Measurements from ENCODE around the gene MED15. TPM values are rescaled to one million over a fixed set of nuclear protein-coding genes. Genes with fewer than 3 reads are reported as not detected.

MED15 gene
- total RNA-seq, 3 donors from 2014 or later (not counting 1 experiment from before 2014, with no cell fraction given): 269 to 291 (median 270) TPM

DNA sequence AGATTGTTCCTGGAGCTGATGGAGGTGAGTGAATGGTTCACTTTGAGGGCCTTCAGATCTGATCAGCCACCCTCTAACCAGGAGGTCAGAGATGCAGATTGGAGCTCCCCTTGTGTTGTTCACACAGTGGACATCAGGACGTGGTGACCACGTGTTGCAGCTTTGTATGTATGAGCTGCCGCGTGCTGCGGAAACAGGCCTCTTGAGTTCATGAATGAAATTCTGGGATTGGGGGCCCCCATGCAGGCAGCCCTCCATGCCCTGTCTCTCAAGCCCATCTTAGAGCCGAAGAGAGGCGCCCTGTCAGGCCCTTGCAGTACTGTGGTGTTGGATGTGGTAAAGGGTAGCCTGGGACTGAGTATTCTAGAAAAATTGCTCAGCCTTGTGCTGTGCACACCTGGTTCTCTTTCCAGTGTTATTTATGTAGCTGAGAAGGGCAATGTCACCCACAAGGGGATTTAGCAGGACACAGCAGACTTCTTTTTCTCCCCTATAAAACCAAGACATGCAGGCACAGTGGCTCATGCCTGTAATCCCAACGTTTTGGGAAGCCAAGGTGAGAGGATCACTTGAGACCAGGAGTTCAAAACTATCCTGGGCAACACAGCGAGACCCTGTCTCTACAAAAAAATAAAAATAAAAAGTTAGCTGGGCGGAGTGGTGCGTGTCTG is 64.9 kb downstream of the MED15 start:
- TF ChIP-seq, protein P1, sequence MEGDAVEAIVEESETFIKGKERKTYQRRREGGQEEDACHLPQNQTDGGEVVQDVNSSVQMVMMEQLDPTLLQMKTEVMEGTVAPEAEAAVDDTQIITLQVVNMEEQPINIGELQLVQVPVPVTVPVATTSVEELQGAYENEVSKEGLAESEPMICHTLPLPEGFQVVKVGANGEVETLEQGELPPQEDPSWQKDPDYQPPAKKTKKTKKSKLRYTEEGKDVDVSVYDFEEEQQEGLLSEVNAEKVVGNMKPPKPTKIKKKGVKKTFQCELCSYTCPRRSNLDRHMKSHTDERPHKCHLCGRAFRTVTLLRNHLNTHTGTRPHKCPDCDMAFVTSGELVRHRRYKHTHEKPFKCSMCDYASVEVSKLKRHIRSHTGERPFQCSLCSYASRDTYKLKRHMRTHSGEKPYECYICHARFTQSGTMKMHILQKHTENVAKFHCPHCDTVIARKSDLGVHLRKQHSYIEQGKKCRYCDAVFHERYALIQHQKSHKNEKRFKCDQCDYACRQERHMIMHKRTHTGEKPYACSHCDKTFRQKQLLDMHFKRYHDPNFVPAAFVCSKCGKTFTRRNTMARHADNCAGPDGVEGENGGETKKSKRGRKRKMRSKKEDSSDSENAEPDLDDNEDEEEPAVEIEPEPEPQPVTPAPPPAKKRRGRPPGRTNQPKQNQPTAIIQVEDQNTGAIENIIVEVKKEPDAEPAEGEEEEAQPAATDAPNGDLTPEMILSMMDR (IDR thresholded peaks at IDR 0.05): no peak
- ATAC-seq: no peak
- Mint-ChIP-seq H3K36me3 (no peaks in the 10 kb centered on the region), H3K27me3 (ENCODE audit: low read depth in 2 of 2) (no peaks in the 10 kb centered on the region), H3K4me3 (peak overlapping the region; percentile 60), H3K9me3 (no peaks in the 10 kb centered on the region), H3K27ac (peak overlapping the region; percentile 94 to 95), H3K4me1 (peaks cover 70 to 85% of the 10 kb centered on the region in 2 donors)
- Histone ChIP-seq H3K27me3 (ENCODE audit: control insufficient read depth, insufficient read depth, low read length) (no peaks in the 10 kb centered on the region), H3K4me3 (ENCODE audit: low read length) (no peak overlapping the region), H3K27ac (ENCODE audit: low read length) (peak overlapping the region; percentile 58), H3K9me3 (ENCODE audit: control insufficient read depth, insufficient read depth, low read length) (no peaks in the 10 kb centered on the region), H3K36me3 (ENCODE audit: control insufficient read depth, insufficient read depth, low read length) (peaks cover 71% of the 10 kb centered on the region), H3K4me1 (ENCODE audit: control insufficient read depth, insufficient read depth, low read length) (peaks cover 83% of the 10 kb centered on the region)
- intact Hi-C loops (cut with micrococcal nuclease): no loop called here
- no peak for DNase-seq
- 93% methylated on average over 11 of the region's 11 CpGs for WGBS (ENCODE audit: insufficient coverage)

GRCh38 chr22:20573176-20573832 is 65.9 kb downstream of the MED15 start:
- Mint-ChIP-seq H3K27ac (peak overlapping the region; percentile 49 to 94), H3K4me1 (peaks cover 73 to 86% of the 10 kb centered on the region in 2 donors)

GRCh38 chr22:20573833-20574615 is 66.6 kb downstream of the MED15 start:
- Histone ChIP-seq H3K27ac (ENCODE audit: low read length) (no peak overlapping the region), H3K36me3 (ENCODE audit: control insufficient read depth, insufficient read depth, low read length) (peaks cover 66% of the 10 kb centered on the region), H3K27me3 (ENCODE audit: control insufficient read depth, insufficient read depth, low read length) (no peaks in the 10 kb centered on the region), H3K4me3 (ENCODE audit: low read length) (no peak overlapping the region), H3K9me3 (ENCODE audit: control insufficient read depth, insufficient read depth, low read length) (no peaks in the 10 kb centered on the region), H3K4me1 (ENCODE audit: control insufficient read depth, insufficient read depth, low read length) (peaks cover 83% of the 10 kb centered on the region)
- 98% methylated on average over 29 of the region's 29 CpGs for WGBS (ENCODE audit: insufficient coverage)
- intact Hi-C loops (cut with micrococcal nuclease): no loop called here
- Mint-ChIP-seq H3K4me3 (no peak overlapping the region), H3K36me3 (no peaks in the 10 kb centered on the region), H3K27me3 (ENCODE audit: low read depth in 2 of 2) (no peaks in the 10 kb centered on the region), H3K9me3 (no peaks in the 10 kb centered on the region), H3K4me1 (peaks cover 67 to 86% of the 10 kb centered on the region in 2 donors), H3K27ac (peak overlapping the region; percentile 49 to 94)
- DNase-seq: no peak
- TF ChIP-seq, protein P1 (IDR thresholded peaks at IDR 0.05): no peak
- no peak for ATAC-seq

More at GRCh38 chr22:20573176-20573832, 65.9 kb downstream of the MED15 start:
- no peaks in the 10 kb centered on the region for H3K27me3 Mint-ChIP-seq (ENCODE audit: low read depth in 2 of 2)
- no peak for DNase-seq
- Histone ChIP-seq H3K4me1 (ENCODE audit: control insufficient read depth, insufficient read depth, low read length) (peaks cover 83% of the 10 kb centered on the region), H3K4me3 (ENCODE audit: low read length) (no peak overlapping the region), H3K27ac (ENCODE audit: low read length) (no peak overlapping the region), H3K36me3 (ENCODE audit: control insufficient read depth, insufficient read depth, low read length) (peaks cover 65% of the 10 kb centered on the region), H3K9me3 (ENCODE audit: control insufficient read depth, insufficient read depth, low read length) (no peaks in the 10 kb centered on the region), H3K27me3 (ENCODE audit: control insufficient read depth, insufficient read depth, low read length) (no peaks in the 10 kb centered on the region)
- no peaks in the 10 kb centered on the region for H3K36me3 Mint-ChIP-seq
- 98% methylated on average over 8 of the region's 8 CpGs for WGBS (ENCODE audit: insufficient coverage)
- intact Hi-C loops (cut with micrococcal nuclease): no loop called here
- no peaks in the 10 kb centered on the region for H3K9me3 Mint-ChIP-seq
- TF ChIP-seq, protein P1 (IDR thresholded peaks at IDR 0.05): no peak
- no peak overlapping the region for H3K4me3 Mint-ChIP-seq
- ATAC-seq: no peak
